PC-3 (cell line): ENCODE data around the gene SFT2D3. TPM values are rescaled to one million over a fixed set of nuclear protein-coding genes. Genes with fewer than 3 reads are reported as not detected.

Experiments used
- ATAC-seq: fragments of 200-7000 bp; cut with Tn5 transposase; 2 replicates; pipeline ENCODE4 v1.9.1; 2020; ENCODE audit warnings: mild to moderate bottlenecking, moderate library complexity
- BruUV-seq: library from RNA; stranded (reverse); fragments of 400-500 nt; replicated peaks from 2 replicates; lab custom pipeline; 2021; lab: Mats Ljungman, UMichigan
- CTCF ChIA-PET: fragments of 300-600 bp; sonication (Branson Sonifier 250); formaldehyde crosslinking; loops from one replicate; lab custom pipeline; 2022; ENCODE audit warnings: antibody characterized with exemption; lab: Charles Lee
- POLR2A ChIA-PET: fragments of 300-600 bp; sonication (Branson Sonifier 250); formaldehyde crosslinking; loops from one replicate; lab custom pipeline; 2022; ENCODE audit warnings: antibody characterized with exemption; ENCODE audit not compliant: unreplicated experiment; lab: Charles Lee
- DNase-seq: peaks from one replicate; pipeline ENCODE4 v3.0.0-alpha.2; 2015
- H2AFZ ChIP-seq: fragments of 300-600 bp; sonication (generic); 2 replicates; pipeline ENCODE4 v1.6.0; 2016; ENCODE audit warnings: antibody characterized with exemption, low read length
- H3F3A ChIP-seq: fragments of 300-600 bp; sonication (generic); one replicate; pipeline ENCODE4 v1.6.0; 2017; ENCODE audit warnings: antibody characterized with exemption, low read length, control low read depth, mild to moderate bottlenecking; ENCODE audit not compliant: unreplicated experiment
- H3K27ac ChIP-seq: fragments of 300-600 bp; sonication (generic); 2 replicates; pipeline ENCODE4 v1.5.1; 2016; ENCODE audit warnings: mild to moderate bottlenecking, low read length
- H3K27me3 ChIP-seq: fragments of 300-600 bp; sonication (generic); 2 replicates; pipeline ENCODE4 v1.6.1; 2016; ENCODE audit warnings: low read length, mixed read lengths
- H3K36me3 ChIP-seq: fragments of 300-600 bp; sonication (generic); 2 replicates; pipeline ENCODE4 v1.6.1; 2016; ENCODE audit warnings: low read depth, mixed run types, low read length, mixed read lengths
- H3K4me1 ChIP-seq: fragments of 300-600 bp; sonication (generic); 2 replicates; pipeline ENCODE4 v1.5.1; 2016; ENCODE audit warnings: low read length; ENCODE audit not compliant: insufficient read depth
- H3K4me2 ChIP-seq: fragments of 300-600 bp; sonication (generic); 2 replicates; pipeline ENCODE4 v1.6.0; 2016; ENCODE audit warnings: low read length
- H3K4me3 ChIP-seq: fragments of 300-600 bp; sonication (generic); 2 replicates; pipeline ENCODE4 v1.5.1; 2016; ENCODE audit warnings: mild to moderate bottlenecking, low read length, mixed read lengths
- H3K79me2 ChIP-seq: fragments of 300-600 bp; sonication (generic); 2 replicates; pipeline ENCODE4 v1.6.1; 2017; ENCODE audit warnings: low read length, mixed read lengths
- H3K9ac ChIP-seq: fragments of 300-600 bp; sonication (generic); 2 replicates; pipeline ENCODE4 v1.6.0; 2016; ENCODE audit warnings: mild to moderate bottlenecking, low read length
- H3K9me2 ChIP-seq: fragments of 300-600 bp; sonication (generic); replicated peaks from 2 replicates; pipeline ENCODE4 v1.6.1; 2016; ENCODE audit warnings: mixed run types, low read length, mixed read lengths
- H3K9me3 ChIP-seq: fragments of 300-600 bp; sonication (generic); 2 replicates; pipeline ENCODE4 v1.6.1; 2016; ENCODE audit warnings: low read length, mixed read lengths
- H4K20me1 ChIP-seq: fragments of 300-600 bp; sonication (generic); 2 replicates; pipeline ENCODE4 v1.6.1; 2016; ENCODE audit warnings: low read length, mixed read lengths
- CTCF ChIP-seq: fragments of 300-600 bp; sonication (generic); conservative IDR thresholded peaks from 2 replicates; pipeline ENCODE4 v1.5.1; 2017; ENCODE audit warnings: antibody characterized with exemption, low read depth, mild to moderate bottlenecking, low read length
- EZH2 ChIP-seq: fragments of 300-600 bp; sonication (generic); IDR thresholded peaks from one replicate; pipeline ENCODE4 v1.6.1; 2017; ENCODE audit warnings: antibody characterized with exemption, mild to moderate bottlenecking, low read length; ENCODE audit not compliant: unreplicated experiment
- EZH2phosphoT487 ChIP-seq: fragments of 300-600 bp; sonication (generic); IDR thresholded peaks from 2 replicates; pipeline ENCODE4 v1.6.1; 2018; ENCODE audit warnings: mild to moderate bottlenecking, antibody characterized with exemption, low read length, borderline replicate concordance
- intact Hi-C: fragments of 100-400 bp; cut with micrococcal nuclease; formaldehyde crosslinking; loops from 2 replicates; pipeline ENCODE4 v1.9.0; 2023
- total RNA-seq: library from RNA; depleted of rRNA; stranded (reverse); fragments of >200 nt; gene quantifications from 2 replicates; pipeline ENCODE4 v1.2.3, GENCODE V29; 2014

The SFT2D3 gene
- total RNA-seq, 1 experiment from 2014 or later, result 4.2 TPM

GRCh38 chr2:127653421-127654083, 47.7 kb upstream of the SFT2D3 start:
- Histone ChIP-seq H3K4me2 (no peak overlapping the region), H3K9me3 (no peaks in the 10 kb centered on the region), H3K36me3 (no peaks in the 10 kb centered on the region), H3K27ac (no peak overlapping the region), H3K79me2 (no peaks in the 10 kb centered on the region), H2AFZ (no peak overlapping the region), H3K27me3 (no peaks in the 10 kb centered on the region), H3K4me3 (no peak overlapping the region), H4K20me1 (no peaks in the 10 kb centered on the region), H3K4me1 (peaks cover 8% of the 10 kb centered on the region), H3K9me2 (no peaks in the 10 kb centered on the region), H3K9ac (no peak overlapping the region), H3F3A (no peaks in the 10 kb centered on the region)
- BruUV-seq, result no TSS peak
- no peak for DNase-seq
- ChIA-PET POLR2A (no interaction called here), CTCF (no interaction called here)
- no peak for ATAC-seq
- intact Hi-C loops, result no loop called here
- no peak for TF ChIP-seq EZH2
- no peak for TF ChIP-seq EZH2phosphoT487
- TF ChIP-seq CTCF, result no peak

DNA sequence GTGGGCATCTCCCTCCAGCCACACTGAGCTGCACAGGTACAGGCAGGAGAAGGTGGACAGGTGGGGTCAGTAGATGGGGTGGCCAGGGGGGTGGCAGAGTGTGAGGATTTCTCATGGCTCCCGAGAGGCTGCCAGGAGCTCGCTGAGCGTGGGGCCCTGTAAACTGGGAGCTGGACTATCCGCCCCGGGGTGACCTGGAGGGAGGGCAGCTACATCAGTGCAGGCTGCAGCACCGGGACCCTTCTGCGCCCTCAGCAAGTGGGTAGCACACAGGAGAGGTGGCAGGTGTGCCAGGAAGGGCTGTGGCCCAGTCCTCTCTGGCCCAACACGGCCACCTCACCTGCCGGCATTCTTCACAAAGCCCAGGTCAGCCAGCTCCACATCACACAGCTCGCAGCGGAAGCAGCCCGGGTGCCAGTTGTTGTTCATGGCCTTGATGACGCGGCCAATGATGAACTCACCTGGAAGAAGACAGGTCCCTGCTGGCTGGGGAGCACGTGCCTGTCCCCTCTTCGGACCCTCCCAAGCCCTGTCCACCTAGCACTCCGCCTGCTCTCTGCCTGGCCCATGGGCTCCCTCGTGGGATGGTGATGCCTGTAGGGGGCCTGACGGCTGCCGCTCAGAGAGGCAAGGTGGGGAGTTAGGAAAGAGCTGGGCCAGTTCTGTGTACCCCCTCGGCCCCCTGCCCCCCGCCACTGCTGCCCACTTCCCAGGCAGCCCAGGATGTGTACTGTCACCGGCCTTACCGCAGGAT, 47.0 kb upstream of the SFT2D3 start:
- no peaks in the 10 kb centered on the region for H3K36me3 ChIP-seq
- H4K20me1 ChIP-seq, result no peaks in the 10 kb centered on the region
- no peaks in the 10 kb centered on the region for H3K79me2 ChIP-seq
- ChIA-PET CTCF (no interaction called here), POLR2A (no interaction called here)
- no TSS peak for BruUV-seq
- no peak overlapping the region for H3K27ac ChIP-seq
- H3K4me3 ChIP-seq, result no peak overlapping the region
- peaks cover 4% of the 10 kb centered on the region for H3K4me1 ChIP-seq
- intact Hi-C loops, result no loop called here
- H2AFZ ChIP-seq, result no peak overlapping the region
- H3K4me2 ChIP-seq, result no peak overlapping the region
- no peaks in the 10 kb centered on the region for H3K27me3 ChIP-seq
- no peaks in the 10 kb centered on the region for H3K9me2 ChIP-seq
- no peak overlapping the region for H3K9ac ChIP-seq
- no peaks in the 10 kb centered on the region for H3K9me3 ChIP-seq
- TF ChIP-seq EZH2phosphoT487 (no peak), EZH2 (no peak), CTCF (no peak)
- no peaks in the 10 kb centered on the region for H3F3A ChIP-seq
- ATAC-seq (no peak), DNase-seq (no peak)

DNA sequence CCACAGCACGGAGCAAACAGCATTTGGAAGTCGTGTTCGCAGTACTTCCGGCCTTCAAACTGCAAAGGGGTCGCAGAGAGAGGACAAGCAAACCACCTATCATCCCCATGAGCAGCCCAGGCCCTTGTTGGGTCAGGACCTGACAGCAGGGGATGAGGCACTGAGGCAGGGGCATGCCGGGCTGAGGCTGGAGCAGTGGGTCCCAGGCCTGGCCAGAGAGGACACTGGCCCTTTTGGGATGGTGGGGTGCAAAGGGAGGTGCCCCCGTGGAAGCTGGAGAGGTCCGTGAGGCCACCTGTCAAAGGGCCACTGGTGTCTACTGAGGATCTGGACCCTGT, 46.5 kb upstream of the SFT2D3 start:
- CTCF ChIA-PET, result no interaction called here
- no peaks in the 10 kb centered on the region for H3K9me3 ChIP-seq
- no TSS peak for BruUV-seq
- no peaks in the 10 kb centered on the region for H3K9me2 ChIP-seq
- H4K20me1 ChIP-seq, result no peaks in the 10 kb centered on the region
- no peaks in the 10 kb centered on the region for H3K79me2 ChIP-seq
- H3K36me3 ChIP-seq, result no peaks in the 10 kb centered on the region
- no peak for TF ChIP-seq CTCF
- TF ChIP-seq EZH2, result no peak
- no peak for TF ChIP-seq EZH2phosphoT487
- no peaks in the 10 kb centered on the region for H3F3A ChIP-seq
- H3K9ac ChIP-seq, result no peak overlapping the region
- H3K27me3 ChIP-seq, result no peaks in the 10 kb centered on the region
- no peaks in the 10 kb centered on the region for H3K4me1 ChIP-seq
- POLR2A ChIA-PET, result no interaction called here
- H3K27ac ChIP-seq, result no peak overlapping the region
- DNase-seq, result no peak
- intact Hi-C loops, result no loop called here
- no peak for ATAC-seq
- H2AFZ ChIP-seq, result no peak overlapping the region
- no peak overlapping the region for H3K4me2 ChIP-seq
- H3K4me3 ChIP-seq, result no peak overlapping the region
